ENCODE measurements around the gene TREH.
"Not testable (repeated sequence)": the region's sequence is repeated elsewhere in the genome, so short reads cannot be mapped to it uniquely, and the experiment has no call there.

Gene TREH

DNA sequence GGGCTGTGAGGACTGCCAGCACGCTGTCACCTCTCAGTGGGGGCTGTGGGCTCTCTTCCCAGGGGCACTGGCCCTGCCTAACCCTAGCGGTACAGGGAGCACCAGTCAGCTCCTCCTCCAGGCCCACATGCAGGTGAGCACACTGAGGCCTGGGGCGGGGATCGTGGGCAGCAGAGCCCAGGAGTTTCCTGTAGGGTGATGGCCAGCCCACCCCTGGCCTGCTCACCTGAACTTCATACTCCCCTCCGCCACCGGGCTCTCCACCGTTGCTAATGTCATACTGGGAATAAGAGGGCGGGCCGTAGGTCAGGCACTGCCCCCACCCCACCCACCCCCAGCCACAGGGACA, 10.0 kb upstream of the TREH start:
- no peak for DNase-seq
- H3K27ac ChIP-seq (ENCODE audit: low read length) = no peak overlapping the region
- no peaks in the 10 kb centered on the region for H3K79me2 ChIP-seq (ENCODE audit: low read length)
- no peaks in the 10 kb centered on the region for H4K20me1 ChIP-seq (ENCODE audit: insufficient read depth, low read length)
- H3K9me2 ChIP-seq (replicated peaks; ENCODE audit: insufficient read depth, low read length) = no peaks in the 10 kb centered on the region
- H3K9me3 ChIP-seq (replicated peaks; ENCODE audit: insufficient read depth, low read length) = no peaks in the 10 kb centered on the region
- H3K9ac ChIP-seq (ENCODE audit: low read length) = no peak overlapping the region
- peak overlapping the region; percentile 45; the same call in 1 of the 2 replicates for H3K4me2 ChIP-seq (ENCODE audit: low read depth, low read length)
- H3K27me3 ChIP-seq (replicated peaks; ENCODE audit: insufficient read depth, low read length) = no peaks in the 10 kb centered on the region
- H3K4me3 ChIP-seq (ENCODE audit: low read length) = no peak overlapping the region; the same call in 1 of the 2 replicates
- H2AFZ ChIP-seq (ENCODE audit: low read length) = peak overlapping the region; percentile 89
- TF ChIP-seq EZH2 (optimal IDR thresholded peaks at IDR 0.05; ENCODE audit: low read depth, low read length) = no peak
- TF ChIP-seq EZH2phosphoT487 (IDR thresholded peaks at IDR 0.05; ENCODE audit: low read length) = no peak
- TF ChIP-seq, protein P1, sequence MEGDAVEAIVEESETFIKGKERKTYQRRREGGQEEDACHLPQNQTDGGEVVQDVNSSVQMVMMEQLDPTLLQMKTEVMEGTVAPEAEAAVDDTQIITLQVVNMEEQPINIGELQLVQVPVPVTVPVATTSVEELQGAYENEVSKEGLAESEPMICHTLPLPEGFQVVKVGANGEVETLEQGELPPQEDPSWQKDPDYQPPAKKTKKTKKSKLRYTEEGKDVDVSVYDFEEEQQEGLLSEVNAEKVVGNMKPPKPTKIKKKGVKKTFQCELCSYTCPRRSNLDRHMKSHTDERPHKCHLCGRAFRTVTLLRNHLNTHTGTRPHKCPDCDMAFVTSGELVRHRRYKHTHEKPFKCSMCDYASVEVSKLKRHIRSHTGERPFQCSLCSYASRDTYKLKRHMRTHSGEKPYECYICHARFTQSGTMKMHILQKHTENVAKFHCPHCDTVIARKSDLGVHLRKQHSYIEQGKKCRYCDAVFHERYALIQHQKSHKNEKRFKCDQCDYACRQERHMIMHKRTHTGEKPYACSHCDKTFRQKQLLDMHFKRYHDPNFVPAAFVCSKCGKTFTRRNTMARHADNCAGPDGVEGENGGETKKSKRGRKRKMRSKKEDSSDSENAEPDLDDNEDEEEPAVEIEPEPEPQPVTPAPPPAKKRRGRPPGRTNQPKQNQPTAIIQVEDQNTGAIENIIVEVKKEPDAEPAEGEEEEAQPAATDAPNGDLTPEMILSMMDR (IDR thresholded peaks at IDR 0.05; ENCODE audit: low read length) = no peak
- peaks cover 37% of the 10 kb centered on the region for H3K4me1 ChIP-seq (ENCODE audit: low read length)
- H3F3A ChIP-seq (ENCODE audit: insufficient read depth, low read length) = peaks cover 33% of the 10 kb centered on the region
- H3K36me3 ChIP-seq (replicated peaks; ENCODE audit: insufficient read depth, low read length) = no peaks in the 10 kb centered on the region

DNA sequence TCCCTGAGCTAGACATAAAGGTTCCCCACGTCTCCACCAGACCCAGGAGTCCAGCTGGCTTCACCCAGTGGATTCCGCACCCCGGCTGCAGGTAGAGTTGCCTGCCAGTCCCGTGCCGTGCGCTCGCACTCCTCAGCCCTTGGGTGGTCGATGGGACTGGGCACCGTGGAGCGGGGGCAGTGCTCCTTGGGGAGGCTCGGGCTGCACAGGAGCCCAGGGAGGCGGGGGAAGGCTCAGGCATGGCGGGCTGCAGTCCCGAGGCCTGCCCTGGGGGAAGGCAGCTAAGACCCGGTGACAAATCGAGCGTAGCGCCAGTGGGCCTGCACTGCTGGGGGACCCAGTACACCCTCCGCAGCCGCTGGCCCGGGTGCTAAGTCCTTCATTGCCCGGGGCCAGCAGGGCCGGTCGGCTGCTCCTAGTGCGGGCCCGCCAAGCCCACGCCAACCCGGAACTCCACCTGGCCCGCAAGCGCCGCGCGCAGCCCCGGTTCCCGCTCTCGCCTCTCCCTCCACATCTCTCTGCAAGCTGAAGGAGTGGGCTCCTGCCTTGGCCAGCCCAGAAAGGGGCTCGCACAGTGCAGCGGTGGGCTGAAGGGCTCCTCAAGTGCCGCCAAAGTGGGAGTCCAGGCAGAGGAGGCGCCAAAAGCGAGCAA, 9.5 kb upstream of the TREH start:
- H3F3A ChIP-seq (ENCODE audit: insufficient read depth, low read length) = peaks cover 28% of the 10 kb centered on the region
- H3K27me3 ChIP-seq (replicated peaks; ENCODE audit: insufficient read depth, low read length) = no peaks in the 10 kb centered on the region
- no peak overlapping the region for H3K9ac ChIP-seq (ENCODE audit: low read length)
- no peaks in the 10 kb centered on the region for H4K20me1 ChIP-seq (ENCODE audit: insufficient read depth, low read length)
- H2AFZ ChIP-seq (ENCODE audit: low read length) = peak overlapping the region; percentile 89; the same call in 1 of the 2 replicates
- no peaks in the 10 kb centered on the region for H3K79me2 ChIP-seq (ENCODE audit: low read length)
- H3K9me3 ChIP-seq (replicated peaks; ENCODE audit: insufficient read depth, low read length) = no peaks in the 10 kb centered on the region
- DNase-seq = no peak
- peaks cover 32% of the 10 kb centered on the region for H3K4me1 ChIP-seq (ENCODE audit: low read length)
- no peaks in the 10 kb centered on the region for H3K9me2 ChIP-seq (replicated peaks; ENCODE audit: insufficient read depth, low read length)
- TF ChIP-seq, protein P1 (IDR thresholded peaks at IDR 0.05; ENCODE audit: low read length) = no peak
- no peak for TF ChIP-seq EZH2 (optimal IDR thresholded peaks at IDR 0.05; ENCODE audit: low read depth, low read length)
- H3K27ac ChIP-seq (ENCODE audit: low read length) = no peak overlapping the region
- no peaks in the 10 kb centered on the region for H3K36me3 ChIP-seq (replicated peaks; ENCODE audit: insufficient read depth, low read length)
- H3K4me3 ChIP-seq (ENCODE audit: low read length) = no peak overlapping the region
- H3K4me2 ChIP-seq (ENCODE audit: low read depth, low read length) = peak overlapping the region; percentile 45; the same call in 1 of the 2 replicates

DNA sequence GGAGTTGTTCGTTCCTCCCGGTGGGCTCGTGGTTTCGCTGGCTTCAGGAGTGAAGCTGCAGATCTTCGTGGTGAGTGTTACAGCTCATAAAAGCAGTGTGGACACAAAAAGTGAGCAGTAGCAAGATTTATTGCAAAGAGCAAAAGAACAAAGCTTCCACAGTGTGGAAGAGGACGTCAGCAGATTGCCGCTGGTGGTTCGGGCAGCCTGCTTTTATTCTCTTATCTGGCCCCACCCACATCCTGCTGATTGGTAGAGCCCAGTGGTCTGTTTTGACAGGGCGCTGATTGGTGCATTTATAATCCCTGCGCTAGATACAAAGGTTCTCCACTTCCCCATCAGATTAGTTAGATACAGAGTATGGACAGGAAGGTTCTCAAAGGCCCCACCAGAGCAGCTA, 8.9 kb upstream of the TREH start:
- H3K9me2 ChIP-seq (replicated peaks; ENCODE audit: insufficient read depth, low read length); H3K79me2 ChIP-seq (ENCODE audit: low read length); H3K4me2 ChIP-seq (ENCODE audit: low read depth, low read length); H3K27me3 ChIP-seq (replicated peaks; ENCODE audit: insufficient read depth, low read length); H2AFZ ChIP-seq (ENCODE audit: low read length); H4K20me1 ChIP-seq (ENCODE audit: insufficient read depth, low read length); H3K9ac ChIP-seq (ENCODE audit: low read length); H3K9me3 ChIP-seq (replicated peaks; ENCODE audit: insufficient read depth, low read length); H3K27ac ChIP-seq (ENCODE audit: low read length); H3K36me3 ChIP-seq (replicated peaks; ENCODE audit: insufficient read depth, low read length); DNase-seq; H3K4me3 ChIP-seq (ENCODE audit: low read length): not testable (repeated sequence)
- H3F3A ChIP-seq (ENCODE audit: insufficient read depth, low read length) = peaks cover 22% of the 10 kb centered on the region
- peaks cover 26% of the 10 kb centered on the region for H3K4me1 ChIP-seq (ENCODE audit: low read length)

DNA sequence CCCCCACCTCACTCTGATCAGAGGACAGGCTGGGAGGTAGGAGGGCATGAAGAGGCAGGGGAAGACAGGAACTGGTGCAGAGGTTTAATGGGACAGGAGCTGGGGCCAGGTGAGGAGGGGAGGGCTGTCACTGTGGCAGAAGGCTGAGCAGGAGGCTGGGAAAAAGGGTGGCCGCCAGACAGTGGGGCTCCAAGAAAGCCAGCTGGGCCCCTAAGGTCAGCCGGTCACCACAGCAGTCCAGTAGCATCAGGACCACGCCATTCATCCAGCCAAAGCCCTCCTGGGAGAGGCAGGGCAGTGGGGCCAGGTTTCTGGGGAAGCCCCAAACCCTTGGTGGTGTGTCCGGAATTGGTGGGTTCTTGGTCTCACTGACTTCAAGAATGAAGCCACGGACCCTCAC, 8.5 kb upstream of the TREH start:
- Histone ChIP-seq H4K20me1 (ENCODE audit: insufficient read depth, low read length) (no peaks in the 10 kb centered on the region), H3K4me3 (ENCODE audit: low read length) (no peak overlapping the region), H3K36me3 (replicated peaks; ENCODE audit: insufficient read depth, low read length) (no peaks in the 10 kb centered on the region), H3K27ac (ENCODE audit: low read length) (no peak overlapping the region), H3K4me2 (ENCODE audit: low read depth, low read length) (no peak overlapping the region), H3K9ac (ENCODE audit: low read length) (no peak overlapping the region), H3F3A (ENCODE audit: insufficient read depth, low read length) (peaks cover 18% of the 10 kb centered on the region), H3K79me2 (ENCODE audit: low read length) (no peaks in the 10 kb centered on the region), H3K9me2 (replicated peaks; ENCODE audit: insufficient read depth, low read length) (no peaks in the 10 kb centered on the region), H3K9me3 (replicated peaks; ENCODE audit: insufficient read depth, low read length) (no peaks in the 10 kb centered on the region), H3K4me1 (ENCODE audit: low read length) (peaks cover 22% of the 10 kb centered on the region), H2AFZ (ENCODE audit: low read length) (no peak overlapping the region), H3K27me3 (replicated peaks; ENCODE audit: insufficient read depth, low read length) (no peaks in the 10 kb centered on the region)
- no peak for DNase-seq
- TF ChIP-seq, protein P1 (IDR thresholded peaks at IDR 0.05; ENCODE audit: low read length) = no peak
